ENCODE measurements around the gene PPL.

The PPL gene

DNA sequence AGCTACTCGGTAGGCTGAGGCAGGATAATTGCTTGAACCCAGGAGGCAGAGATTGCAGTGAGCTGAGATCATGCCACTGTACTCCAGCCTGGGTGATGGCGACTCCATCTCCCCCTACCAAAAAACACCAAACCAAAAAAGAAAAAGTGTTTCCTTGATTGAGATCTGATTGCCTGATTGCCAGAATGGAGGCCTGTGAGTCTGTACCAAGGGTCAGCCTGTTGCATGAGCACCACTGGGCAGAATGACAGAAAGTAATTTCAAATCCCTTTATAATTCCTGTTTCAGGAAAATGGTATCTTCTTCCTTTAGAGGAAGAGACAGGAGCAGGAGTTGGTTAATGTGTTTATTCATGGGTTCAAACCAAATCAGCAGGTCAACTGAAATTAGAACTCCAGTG, 81.1 kb downstream of the PPL start:
- Histone ChIP-seq H3K27me3 (replicated peaks) (no peaks in the 10 kb centered on the region), H3K4me3 (ENCODE audit: low read depth, low read length) (no peak overlapping the region), H3K36me3 (replicated peaks) (peaks cover 58% of the 10 kb centered on the region), H3K27ac (no peak overlapping the region)
- TF ChIP-seq, protein P1, sequence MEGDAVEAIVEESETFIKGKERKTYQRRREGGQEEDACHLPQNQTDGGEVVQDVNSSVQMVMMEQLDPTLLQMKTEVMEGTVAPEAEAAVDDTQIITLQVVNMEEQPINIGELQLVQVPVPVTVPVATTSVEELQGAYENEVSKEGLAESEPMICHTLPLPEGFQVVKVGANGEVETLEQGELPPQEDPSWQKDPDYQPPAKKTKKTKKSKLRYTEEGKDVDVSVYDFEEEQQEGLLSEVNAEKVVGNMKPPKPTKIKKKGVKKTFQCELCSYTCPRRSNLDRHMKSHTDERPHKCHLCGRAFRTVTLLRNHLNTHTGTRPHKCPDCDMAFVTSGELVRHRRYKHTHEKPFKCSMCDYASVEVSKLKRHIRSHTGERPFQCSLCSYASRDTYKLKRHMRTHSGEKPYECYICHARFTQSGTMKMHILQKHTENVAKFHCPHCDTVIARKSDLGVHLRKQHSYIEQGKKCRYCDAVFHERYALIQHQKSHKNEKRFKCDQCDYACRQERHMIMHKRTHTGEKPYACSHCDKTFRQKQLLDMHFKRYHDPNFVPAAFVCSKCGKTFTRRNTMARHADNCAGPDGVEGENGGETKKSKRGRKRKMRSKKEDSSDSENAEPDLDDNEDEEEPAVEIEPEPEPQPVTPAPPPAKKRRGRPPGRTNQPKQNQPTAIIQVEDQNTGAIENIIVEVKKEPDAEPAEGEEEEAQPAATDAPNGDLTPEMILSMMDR (IDR thresholded peaks at IDR 0.05; ENCODE audit: low read depth, low read length, missing control alignments) = no peak
- in situ Hi-C loops (cut with HindIII; ENCODE audit: low pct_ligation_motif_present, low sequenced_read_pairs) = no loop called here
- no peak for DNase-seq

DNA sequence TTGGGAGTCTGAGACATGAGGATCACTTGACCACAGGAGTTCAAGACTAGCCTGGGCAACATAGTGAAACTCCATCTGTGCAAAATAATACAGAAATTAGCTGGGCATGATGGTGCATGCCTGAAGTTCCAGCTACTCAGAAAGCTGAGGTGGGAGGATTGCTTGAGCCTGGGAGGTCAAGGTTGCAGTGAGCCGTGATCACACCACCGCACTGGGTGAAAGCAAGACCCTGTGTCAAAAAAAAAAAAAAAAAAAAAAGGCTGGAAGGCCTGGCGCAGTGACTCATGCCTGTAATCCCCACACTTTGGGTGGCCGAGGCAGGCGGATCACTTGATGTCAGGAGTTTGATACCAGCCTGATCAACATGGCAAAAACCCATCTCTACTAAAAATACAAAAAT, 81.6 kb downstream of the PPL start:
- no peak overlapping the region for H3K27ac ChIP-seq
- in situ Hi-C loops (cut with HindIII; ENCODE audit: low pct_ligation_motif_present, low sequenced_read_pairs) = no loop called here
- H3K36me3 ChIP-seq (replicated peaks) = peaks cover 53% of the 10 kb centered on the region
- TF ChIP-seq, protein P1 (IDR thresholded peaks at IDR 0.05; ENCODE audit: low read depth, low read length, missing control alignments) = no peak
- H3K27me3 ChIP-seq (replicated peaks) = no peaks in the 10 kb centered on the region
- DNase-seq = no peak
- H3K4me3 ChIP-seq (ENCODE audit: low read depth, low read length) = no peak overlapping the region

DNA sequence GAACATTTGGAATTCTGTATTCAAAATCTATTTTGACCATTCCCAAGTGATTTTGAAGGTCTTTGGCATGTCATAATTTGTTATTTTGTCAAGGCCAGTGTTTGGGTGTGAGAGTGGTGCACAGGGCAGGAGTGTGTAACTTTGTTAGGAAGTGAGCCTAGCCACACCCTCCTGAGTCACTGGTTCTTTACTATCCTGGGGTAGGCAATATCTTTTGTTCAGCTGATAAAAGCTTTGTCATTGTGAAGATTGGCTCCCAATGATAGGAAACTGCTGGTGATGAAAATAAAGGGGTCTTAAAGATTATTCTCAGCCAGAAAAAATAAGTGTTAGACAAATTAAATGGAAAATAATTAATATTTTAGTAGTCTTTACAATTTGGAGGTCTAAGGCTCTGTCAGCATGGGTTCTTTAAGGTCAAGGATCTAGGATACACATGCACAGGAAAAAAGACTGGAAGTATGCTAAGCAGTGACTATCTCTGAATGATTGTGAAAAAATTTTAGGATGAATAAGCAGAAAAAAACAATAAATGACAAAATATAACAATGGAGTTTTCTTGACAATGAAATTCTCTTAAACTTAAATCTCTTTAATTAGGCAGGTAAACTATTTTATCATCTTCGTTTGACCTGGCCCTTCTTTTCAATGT, 84.6 kb downstream of the PPL start:
- H3K4me3 ChIP-seq (ENCODE audit: low read depth, low read length) = no peak overlapping the region
- H3K27ac ChIP-seq = peak overlapping the region; percentile 57
- peaks cover 25% of the 10 kb centered on the region for H3K36me3 ChIP-seq (replicated peaks)
- in situ Hi-C loops (cut with HindIII; ENCODE audit: low pct_ligation_motif_present, low sequenced_read_pairs) = no loop called here
- TF ChIP-seq, protein P1 (IDR thresholded peaks at IDR 0.05; ENCODE audit: low read depth, low read length, missing control alignments) = no peak
- peak; percentile 39 for DNase-seq
- no peaks in the 10 kb centered on the region for H3K27me3 ChIP-seq (replicated peaks)

DNA sequence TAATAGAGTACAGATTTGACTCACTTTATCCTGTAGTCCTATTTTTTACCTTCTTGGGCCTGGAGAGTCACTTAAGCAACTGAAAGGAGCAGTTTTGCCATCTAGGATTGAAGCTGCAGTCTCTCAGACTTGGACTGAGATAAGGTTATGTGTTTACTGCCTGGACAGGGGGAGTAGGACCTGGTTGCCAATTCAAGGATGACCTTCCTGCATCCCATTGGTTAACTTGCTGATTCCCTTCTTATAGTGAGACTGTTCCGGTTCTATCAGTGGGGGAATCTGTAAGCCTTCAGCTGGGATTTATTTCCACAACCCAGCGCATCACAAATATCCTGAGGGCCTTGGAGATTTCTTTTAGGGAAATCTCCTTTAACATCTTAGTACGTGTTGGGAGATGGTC, 86.7 kb downstream of the PPL start:
- DNase-seq = no peak
- no peaks in the 10 kb centered on the region for H3K27me3 ChIP-seq (replicated peaks)
- in situ Hi-C loops (cut with HindIII; ENCODE audit: low pct_ligation_motif_present, low sequenced_read_pairs) = no loop called here
- peak overlapping the region; percentile 3 for H3K4me3 ChIP-seq (ENCODE audit: low read depth, low read length)
- TF ChIP-seq, protein P1 (IDR thresholded peaks at IDR 0.05; ENCODE audit: low read depth, low read length, missing control alignments) = no peak
- peaks cover 13% of the 10 kb centered on the region for H3K36me3 ChIP-seq (replicated peaks)
- no peak overlapping the region for H3K27ac ChIP-seq

DNA sequence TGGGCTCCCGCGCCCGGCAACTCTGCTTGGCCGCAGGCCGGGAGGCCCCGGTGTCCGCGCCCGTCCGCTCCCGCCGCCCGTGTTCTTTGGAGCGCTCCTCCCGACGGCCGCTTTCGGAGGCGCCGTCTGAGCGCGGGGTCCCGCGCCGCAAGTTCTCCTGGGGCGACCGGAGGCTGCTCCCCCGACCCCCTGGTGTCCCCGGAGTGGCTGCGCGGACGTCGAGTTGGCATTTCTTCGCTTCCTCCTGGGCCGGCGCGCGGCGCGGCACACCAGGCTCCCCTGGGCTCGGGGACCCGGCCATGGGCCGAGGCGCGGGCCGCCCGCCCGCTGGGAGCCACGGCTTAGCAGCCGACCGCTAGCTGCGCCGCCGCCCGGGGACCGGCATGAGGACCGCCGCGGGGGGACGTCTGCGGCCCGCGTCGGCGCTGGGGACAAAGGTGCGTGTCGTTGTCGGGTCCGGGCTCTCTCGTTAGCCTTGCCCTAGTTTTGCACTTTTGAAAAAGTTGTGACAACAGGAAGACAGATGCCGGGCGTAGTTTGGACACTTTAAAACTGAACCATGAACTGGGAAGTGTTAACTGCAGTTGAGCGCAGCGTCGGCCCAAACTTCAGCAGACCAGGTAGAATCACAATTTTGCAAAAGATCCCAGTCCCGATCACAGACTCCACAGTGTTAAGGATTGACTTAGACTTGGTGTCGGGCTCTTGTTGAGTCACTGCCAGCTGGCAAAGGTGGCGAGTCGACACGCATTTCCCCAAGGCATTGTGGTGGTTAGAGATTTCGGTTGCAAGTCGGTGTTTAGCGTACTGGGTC, 89.0 kb downstream of the PPL start:
- Histone ChIP-seq H3K4me3 (ENCODE audit: low read depth, low read length) (peak overlapping the region; percentile 84), H3K27me3 (replicated peaks) (no peaks in the 10 kb centered on the region), H3K27ac (peak overlapping the region; percentile 89), H3K36me3 (replicated peaks) (peaks cover 14% of the 10 kb centered on the region)
- in situ Hi-C loops (cut with HindIII; ENCODE audit: low pct_ligation_motif_present, low sequenced_read_pairs) = no loop called here
- DNase-seq = peak; percentile 48
- TF ChIP-seq, protein P1 (IDR thresholded peaks at IDR 0.05; ENCODE audit: low read depth, low read length, missing control alignments) = no peak

Measured in brain microvascular endothelial cell (primary cell).